ENCODE measurements around the gene SMIM3.
A peak's percentile ranks its signal among the peaks of the same experiment; 100 is the strongest.
"Not testable (repeated sequence)": the region's sequence is repeated elsewhere in the genome, so short reads cannot be mapped to it uniquely, and the experiment has no call there.

The SMIM3 gene

DNA sequence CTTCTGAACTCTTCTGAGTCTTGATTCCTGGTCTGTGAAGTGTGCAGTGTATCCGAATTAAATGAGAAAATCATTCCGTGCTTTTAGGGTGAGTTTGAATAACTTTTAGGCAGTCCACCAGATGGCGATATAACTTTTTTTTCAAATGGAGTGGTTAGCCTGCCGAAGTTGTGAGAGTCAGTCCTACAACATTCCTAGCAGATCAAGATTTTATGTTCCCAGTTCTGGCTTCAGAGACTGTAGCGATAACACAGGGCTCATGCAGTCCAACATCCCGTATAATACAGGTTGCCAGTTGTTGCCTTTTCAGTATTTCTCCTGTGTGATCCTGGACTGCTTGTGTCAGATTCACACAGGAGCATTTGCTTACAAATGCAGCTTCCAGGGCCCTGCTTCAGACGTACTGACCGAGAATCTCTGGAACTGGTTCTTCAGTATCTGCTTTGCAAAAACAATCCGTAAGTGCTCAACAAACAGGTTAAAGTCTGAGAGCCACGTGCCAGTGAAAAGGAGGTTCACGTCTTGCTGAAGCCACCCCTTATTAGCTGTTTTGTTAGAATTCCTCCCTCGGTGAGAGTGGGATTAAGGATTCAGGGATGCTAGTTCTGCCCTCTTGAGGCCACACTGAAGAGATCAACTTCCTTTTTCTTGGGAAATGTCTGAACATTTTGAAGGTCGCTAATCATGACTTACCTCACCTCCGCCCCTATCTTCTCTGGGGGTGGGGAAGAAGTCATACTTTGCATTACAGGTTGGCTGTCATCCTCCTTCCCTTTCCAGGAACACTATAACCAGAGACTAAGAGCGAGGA is 22.8 kb downstream of the SMIM3 start:
- no peak for DNase-seq

DNA sequence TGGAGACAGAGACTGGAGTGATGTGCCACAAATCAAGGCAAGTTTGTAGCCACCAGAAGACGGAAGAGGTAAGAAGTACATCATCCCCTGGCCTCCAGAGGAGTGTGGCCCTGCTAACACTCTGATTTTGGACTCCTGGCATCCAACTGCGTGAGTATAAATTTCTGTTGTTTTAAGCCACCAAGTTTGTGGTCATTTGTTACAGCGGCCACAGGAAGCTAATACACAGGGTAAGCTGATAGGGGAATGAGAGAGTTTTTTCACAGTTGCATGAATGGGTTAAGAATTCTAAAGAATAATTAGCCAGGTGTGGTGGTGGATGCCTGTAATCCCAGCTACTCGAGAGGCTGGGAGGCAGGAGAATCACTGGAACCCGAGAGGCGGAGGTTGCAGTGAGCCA is 25.8 kb downstream of the SMIM3 start:
- DNase-seq = no peak

DNA sequence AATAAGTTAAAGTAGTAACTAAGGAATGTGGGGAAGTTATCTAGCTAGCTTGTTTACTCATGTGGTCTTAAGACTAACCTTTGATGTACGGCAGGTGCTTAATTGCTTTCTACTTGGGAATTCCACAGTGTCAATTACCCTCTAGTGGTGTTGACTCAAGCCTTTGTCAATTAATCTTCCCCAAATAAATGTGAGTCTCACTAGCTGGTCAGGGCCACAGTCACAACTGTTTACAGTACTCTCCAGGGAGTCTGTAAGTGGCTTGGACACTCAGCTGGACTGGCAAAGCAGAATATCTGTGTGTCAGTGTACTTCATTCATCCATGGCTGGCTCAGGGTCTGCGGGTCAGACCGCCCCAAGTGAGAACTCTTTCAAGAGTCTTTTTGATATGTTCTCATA is 30.8 kb downstream of the SMIM3 start:
- DNase-seq = no peak

DNA sequence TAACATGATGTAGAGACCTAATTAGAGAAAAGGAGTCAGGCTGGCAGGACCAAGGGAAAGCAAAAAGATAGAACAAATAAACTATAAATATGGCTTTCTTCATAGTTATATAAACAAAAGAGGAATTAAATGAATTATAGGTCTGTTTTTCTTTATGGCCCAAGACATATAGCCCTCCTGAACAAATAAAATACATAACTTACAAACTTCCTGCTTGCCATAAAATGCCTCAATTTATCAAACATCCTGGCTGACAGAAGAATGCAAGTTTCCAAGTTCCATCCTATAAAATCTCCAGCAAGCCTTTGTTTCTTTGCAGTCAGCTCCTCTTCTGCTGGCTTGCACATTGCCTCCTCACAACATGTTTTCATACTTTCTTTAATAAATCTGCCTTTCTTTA is 36.5 kb downstream of the SMIM3 start:
- DNase-seq = no peak

DNA sequence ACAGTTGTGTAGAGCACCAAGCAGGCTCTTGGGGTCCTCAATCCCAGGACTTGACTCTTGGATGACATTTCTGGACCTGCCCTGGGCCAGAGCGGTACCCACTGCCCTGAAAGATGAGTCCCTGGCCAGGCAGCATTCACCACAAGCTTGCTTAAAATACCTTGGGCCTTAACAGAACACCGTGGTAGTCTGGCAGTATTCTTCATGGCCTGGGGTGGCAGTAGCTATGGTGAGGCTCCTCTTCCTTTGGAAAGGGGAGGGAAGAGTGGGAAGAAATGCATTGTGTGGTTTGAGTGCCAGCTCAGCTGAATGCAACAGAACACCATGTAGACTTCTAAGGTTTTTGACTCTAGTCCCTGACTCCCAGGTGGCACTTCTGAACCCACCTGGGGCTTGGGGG is 38.4 kb downstream of the SMIM3 start:
- DNase-seq = no peak

DNA sequence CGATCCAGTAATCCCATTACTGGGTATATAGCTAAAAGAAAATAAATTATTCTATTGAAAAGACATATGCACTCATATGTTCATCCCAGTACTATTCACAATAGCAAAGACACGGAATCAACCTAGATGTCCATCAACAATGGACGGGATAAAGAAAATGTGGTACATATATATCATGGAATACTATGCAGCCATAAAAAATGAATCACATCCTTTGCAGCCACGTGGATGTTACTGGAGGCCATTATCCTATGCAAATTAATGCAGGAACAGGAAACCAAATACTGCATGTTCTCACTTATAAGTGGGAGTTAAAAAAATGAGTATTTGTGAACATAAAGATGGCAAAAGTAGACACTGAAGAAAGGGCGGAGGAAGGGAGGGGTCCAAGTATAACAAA is 51.2 kb downstream of the SMIM3 start:
- no peak for DNase-seq

DNA sequence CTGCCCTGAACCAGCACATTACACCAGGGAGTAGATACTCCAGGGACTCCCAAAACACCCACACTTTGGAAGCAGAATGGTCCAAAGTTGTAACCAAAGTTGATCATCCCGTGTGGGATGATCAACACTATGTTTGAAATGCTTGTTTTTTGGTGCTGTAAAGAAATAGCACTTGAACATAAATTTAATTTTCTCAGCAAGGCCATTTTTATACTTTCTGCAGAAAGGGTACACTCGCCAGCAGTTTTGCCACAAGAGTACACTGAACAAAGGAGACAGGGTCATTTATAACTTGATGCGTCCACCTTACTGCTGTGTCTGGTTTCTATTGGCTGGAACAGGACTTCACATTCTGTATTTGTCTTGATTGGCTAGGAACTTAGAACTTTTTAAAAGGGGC is 53.3 kb downstream of the SMIM3 start:
- DNase-seq = not testable (repeated sequence)

DNA sequence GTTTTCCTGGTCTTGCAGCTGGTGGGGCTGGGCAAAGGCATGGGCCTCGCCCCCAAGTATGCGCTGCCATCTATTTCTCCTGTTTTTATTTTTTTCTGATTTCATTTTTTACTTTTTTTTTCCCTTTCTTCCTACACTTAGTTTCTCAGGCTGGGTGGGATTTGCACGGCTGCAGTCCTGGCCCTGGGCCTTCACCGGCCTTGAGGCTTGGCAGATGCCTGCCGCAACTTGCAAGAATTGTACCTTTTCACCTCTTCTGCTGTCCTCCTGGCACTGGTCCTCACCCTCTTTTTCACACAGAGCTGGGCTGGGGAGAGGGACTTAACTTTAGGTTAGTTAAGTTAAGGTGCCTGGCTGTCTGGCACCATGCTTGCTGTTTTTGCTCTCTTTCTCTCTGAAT is 57.5 kb downstream of the SMIM3 start:
- no peak for DNase-seq

DNA sequence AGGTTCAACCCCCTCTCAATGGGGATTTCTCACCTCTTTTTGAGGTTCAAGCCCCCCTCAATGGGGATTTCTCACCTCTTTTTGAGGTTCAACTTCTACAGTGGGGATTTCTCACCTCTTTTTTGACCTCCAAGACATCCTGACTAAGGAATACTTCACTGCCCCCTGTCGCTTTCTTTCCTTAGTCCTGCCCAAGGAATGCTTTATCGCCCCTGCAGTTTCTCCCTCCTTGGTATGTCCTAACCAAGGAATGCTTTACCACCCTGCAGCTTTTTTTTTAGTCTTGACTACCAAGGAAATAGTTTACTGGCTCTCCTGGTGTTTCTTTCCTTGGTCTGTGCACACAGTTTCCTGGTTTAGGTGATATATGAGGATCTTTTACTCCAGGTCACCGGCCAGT is 58.1 kb downstream of the SMIM3 start:
- DNase-seq = no peak

DNA sequence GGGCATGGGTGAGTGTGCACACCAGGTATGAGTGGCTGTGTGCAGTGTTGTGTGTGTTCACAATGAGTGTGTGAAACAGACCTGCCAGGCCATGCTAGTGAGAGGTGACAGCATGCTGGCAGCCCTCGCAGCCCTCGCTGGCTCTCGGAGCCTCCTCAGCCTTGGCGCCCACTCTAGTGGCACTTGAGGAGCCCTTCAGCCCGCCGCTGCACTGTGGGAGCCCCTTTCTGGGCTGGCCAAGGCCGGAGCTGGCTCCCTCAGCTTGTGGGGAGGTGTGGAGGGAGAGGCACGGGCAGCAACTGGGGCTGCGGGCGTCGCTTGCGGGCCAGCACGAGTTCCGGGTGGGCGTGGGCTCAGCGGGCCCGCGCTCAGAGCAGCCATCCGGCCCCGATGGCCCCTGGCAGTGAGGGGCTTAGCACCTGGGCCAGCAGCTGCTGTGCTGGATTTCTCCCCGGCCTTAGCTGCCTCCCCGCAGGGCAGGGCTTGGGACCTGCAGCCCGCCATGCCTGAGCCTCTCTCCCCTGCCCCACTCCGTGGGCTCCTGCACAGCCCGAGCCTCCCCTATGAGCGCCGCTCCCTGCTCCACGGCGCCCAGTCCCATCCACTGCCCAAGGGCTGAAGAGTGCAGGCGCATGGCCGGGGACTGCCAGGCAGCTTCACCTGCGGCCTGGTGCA is 66.8 kb downstream of the SMIM3 start:
- not testable (repeated sequence) for DNase-seq

DNA sequence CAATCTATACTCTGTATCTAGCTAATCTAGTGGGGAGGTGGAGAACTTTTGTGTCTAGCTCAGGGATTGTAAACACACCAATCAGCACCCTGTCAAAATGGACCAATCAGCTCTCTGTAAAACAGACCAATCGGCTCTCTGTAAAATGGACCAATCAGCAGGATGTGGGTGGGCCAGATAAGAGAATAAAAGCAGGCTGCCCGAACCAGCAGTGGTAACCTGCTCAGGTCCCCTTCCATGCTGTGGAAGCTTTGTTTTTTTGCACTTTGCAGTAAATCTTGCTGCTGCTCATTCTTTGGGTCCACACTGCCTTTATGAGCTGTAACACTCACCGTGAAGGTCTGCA is 67.7 kb downstream of the SMIM3 start, which contains the start of gene IRGM:
Gene IRGM (plus strand): TSS at position 214 of the 346 bp plus-strand sequence. CDS start 1,603 bp downstream, outside the sequence.
- DNase-seq = peak; percentile 59
